CD4-positive, alpha-beta T cell (primary cell): ENCODE measurements around the gene CERCAM. TPM values are rescaled to one million over a fixed set of nuclear protein-coding genes. Genes with fewer than 3 reads are reported as not detected.

Experiments
- ATAC-seq: fragments of 200-7000 bp; cut with Tn5 transposase; one replicate; pipeline ENCODE4 v1.10.0; 2022; ENCODE audit warnings: mild to moderate bottlenecking; ENCODE audit not compliant: poor library complexity
- CTCF ChIA-PET: fragments of 350-600 bp; sonication (Branson Sonifier 250); formaldehyde crosslinking; loops from one replicate; lab custom pipeline; 2021; ENCODE audit warnings: antibody characterized with exemption, inconsistent platforms; lab: Charles Lee
- POLR2A ChIA-PET: fragments of 350-600 bp; sonication (Branson Sonifier 250); formaldehyde crosslinking; loops from one replicate; lab custom pipeline; 2021; ENCODE audit warnings: antibody characterized with exemption, inconsistent platforms; lab: Charles Lee
- DNase-seq, 14 experiments: peaks; one replicate each; pipeline ENCODE4 v3.0.0-alpha.2; 2013 to 2020; ENCODE audit warnings: mixed read lengths in 2 of 14
- H3K27ac ChIP-seq, 2 donors: one replicate each; pipeline versions ENCODE4 v1.5.1 to v1.7.0; 2013; ENCODE audit warnings: low read length in 2 of 2, low read depth in 1 of 2, mild to moderate bottlenecking in 1 of 2
- H3K27me3 ChIP-seq, 2 experiments: 1 replicate in 1 of 2; 2 replicates in 1 of 2; pipeline versions ENCODE4 v1.6.1 to v1.7.0; 2013; ENCODE audit warnings: low read length in 2 of 2, control low read depth in 1 of 2, mild to moderate bottlenecking in 1 of 2, moderate library complexity in 1 of 2; ENCODE audit not compliant: insufficient read depth in 2 of 2, control insufficient read depth in 1 of 2
- H3K36me3 ChIP-seq: one replicate; pipeline ENCODE4 v1.6.1; 2013; ENCODE audit warnings: low read length, control low read depth; ENCODE audit not compliant: insufficient read depth
- H3K4me1 ChIP-seq: one replicate; pipeline ENCODE4 v1.6.1; 2013; ENCODE audit warnings: low read length, control low read depth; ENCODE audit not compliant: insufficient read depth
- H3K4me3 ChIP-seq: one replicate; pipeline ENCODE4 v1.5.1; 2013; ENCODE audit warnings: mild to moderate bottlenecking, low read length, moderate library complexity
- H3K9me3 ChIP-seq, 2 experiments: 1 replicate in 1 of 2; 2 replicates in 1 of 2; pipeline versions ENCODE4 v1.6.1 to v1.7.0; 2013; ENCODE audit warnings: low read length in 2 of 2, mild to moderate bottlenecking in 2 of 2, control low read depth in 1 of 2, moderate library complexity in 1 of 2; ENCODE audit not compliant: control insufficient read depth in 1 of 2, insufficient read depth in 1 of 2
- H3K27ac Mint-ChIP-seq: one replicate; pipeline ENCODE4 v1.8.0; 2020; ENCODE audit warnings: mixed read lengths
- H3K27me3 Mint-ChIP-seq: one replicate; pipeline ENCODE4 v1.8.0; 2021; ENCODE audit warnings: mixed read lengths
- H3K36me3 Mint-ChIP-seq: one replicate; pipeline ENCODE4 v1.8.0; 2021; ENCODE audit warnings: low read depth, mixed read lengths
- H3K4me1 Mint-ChIP-seq: one replicate; pipeline ENCODE4 v1.8.0; 2021; ENCODE audit warnings: low read depth, mixed read lengths
- H3K4me3 Mint-ChIP-seq: one replicate; pipeline ENCODE4 v1.8.0; 2020; ENCODE audit warnings: mild to moderate bottlenecking, mixed read lengths
- H3K9me3 Mint-ChIP-seq: one replicate; pipeline ENCODE4 v1.8.0; 2020; ENCODE audit warnings: mixed read lengths
- intact Hi-C, 2 experiments: fragments of 100-400 bp; cut with DNase I in 1 of 2; cut with micrococcal nuclease in 1 of 2; formaldehyde crosslinking; loops; one replicate each; pipeline versions ENCODE4 v1.15.1 to v1.9.0; 2023 to 2025; cut with DNase I, micrococcal nuclease
- total RNA-seq, 174 experiments: library from RNA in 2 of 174; stranded (reverse) in 2 of 174; gene quantifications; one replicate each; pipeline ENCODE4 v1.2.3 and lab custom pipeline; 2021 to 2026
- TF ChIP-seq, protein P1 (sequence below): fragments of 200-600 bp; IDR thresholded peaks from one replicate; pipeline ENCODE4 v1.8.0; 2022; ENCODE audit warnings: antibody characterized with exemption, mild to moderate bottlenecking

CERCAM gene
- total RNA-seq, 2 experiments from 2014 or later = 0.30 to 0.31 TPM

- no peak overlapping the region for H3K4me3 ChIP-seq
- Mint-ChIP-seq H3K4me3 (no peak overlapping the region), H3K27ac (no peak overlapping the region), H3K27me3 (peaks cover 47% of the 10 kb centered on the region), H3K9me3 (no peaks in the 10 kb centered on the region), H3K4me1 (no peaks in the 10 kb centered on the region), H3K36me3 (no peaks in the 10 kb centered on the region)
- no peaks in the 10 kb centered on the region for H3K36me3 ChIP-seq
- ChIA-PET POLR2A (no interaction called here), CTCF (no interaction called here)
- H3K27me3 ChIP-seq = peaks cover 23 to 26% of the 10 kb centered on the region in 2 experiments
- no peaks in the 10 kb centered on the region for H3K4me1 ChIP-seq
- TF ChIP-seq, protein P1, sequence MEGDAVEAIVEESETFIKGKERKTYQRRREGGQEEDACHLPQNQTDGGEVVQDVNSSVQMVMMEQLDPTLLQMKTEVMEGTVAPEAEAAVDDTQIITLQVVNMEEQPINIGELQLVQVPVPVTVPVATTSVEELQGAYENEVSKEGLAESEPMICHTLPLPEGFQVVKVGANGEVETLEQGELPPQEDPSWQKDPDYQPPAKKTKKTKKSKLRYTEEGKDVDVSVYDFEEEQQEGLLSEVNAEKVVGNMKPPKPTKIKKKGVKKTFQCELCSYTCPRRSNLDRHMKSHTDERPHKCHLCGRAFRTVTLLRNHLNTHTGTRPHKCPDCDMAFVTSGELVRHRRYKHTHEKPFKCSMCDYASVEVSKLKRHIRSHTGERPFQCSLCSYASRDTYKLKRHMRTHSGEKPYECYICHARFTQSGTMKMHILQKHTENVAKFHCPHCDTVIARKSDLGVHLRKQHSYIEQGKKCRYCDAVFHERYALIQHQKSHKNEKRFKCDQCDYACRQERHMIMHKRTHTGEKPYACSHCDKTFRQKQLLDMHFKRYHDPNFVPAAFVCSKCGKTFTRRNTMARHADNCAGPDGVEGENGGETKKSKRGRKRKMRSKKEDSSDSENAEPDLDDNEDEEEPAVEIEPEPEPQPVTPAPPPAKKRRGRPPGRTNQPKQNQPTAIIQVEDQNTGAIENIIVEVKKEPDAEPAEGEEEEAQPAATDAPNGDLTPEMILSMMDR = no peak
- intact Hi-C loops = no loop called here
- DNase-seq (no peak), ATAC-seq (no peak)
- H3K9me3 ChIP-seq = peaks cover 0 to 6% of the 10 kb centered on the region in 2 experiments
- H3K27ac ChIP-seq = no peak overlapping the region
Measured at GRCh38 chr9:128408963-128409431, 11.7 kb upstream of the CERCAM start.

DNA sequence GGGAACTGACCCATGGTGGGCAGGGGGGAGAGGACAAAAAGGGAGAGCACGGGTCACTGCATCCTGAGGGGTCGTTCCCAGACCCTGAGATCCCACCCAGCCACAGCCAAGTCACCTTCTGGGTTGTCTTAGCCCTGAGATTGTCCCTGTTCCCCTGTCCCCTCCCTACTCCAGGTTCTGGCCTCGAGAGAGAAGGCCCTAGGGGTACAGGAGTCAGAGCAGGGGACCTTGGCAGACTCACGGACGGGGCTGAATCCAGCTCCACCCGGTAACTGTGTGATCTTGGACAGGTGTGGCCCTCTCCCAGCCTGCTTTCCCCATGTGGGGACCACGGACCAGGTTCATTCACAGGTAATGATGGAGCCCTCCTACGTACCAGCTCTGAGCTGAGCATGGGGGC, 11.2 kb upstream of the CERCAM start:
- Histone ChIP-seq H3K9me3 (peaks cover 0 to 6% of the 10 kb centered on the region in 2 experiments), H3K27ac (no peak overlapping the region), H3K27me3 (peaks cover 26 to 27% of the 10 kb centered on the region in 2 experiments), H3K4me1 (no peaks in the 10 kb centered on the region), H3K4me3 (no peak overlapping the region), H3K36me3 (no peaks in the 10 kb centered on the region)
- intact Hi-C loops = no loop called here
- POLR2A ChIA-PET = no interaction called here
- H3K4me1 Mint-ChIP-seq = no peaks in the 10 kb centered on the region
- CTCF ChIA-PET = no interaction called here
- H3K27me3 Mint-ChIP-seq = peaks cover 52% of the 10 kb centered on the region
- no peak overlapping the region for H3K27ac Mint-ChIP-seq
- H3K4me3 Mint-ChIP-seq = no peak overlapping the region
- TF ChIP-seq, protein P1 = no peak
- ATAC-seq (no peak), DNase-seq (no peak)
- H3K9me3 Mint-ChIP-seq = no peaks in the 10 kb centered on the region
- H3K36me3 Mint-ChIP-seq = no peaks in the 10 kb centered on the region

DNA sequence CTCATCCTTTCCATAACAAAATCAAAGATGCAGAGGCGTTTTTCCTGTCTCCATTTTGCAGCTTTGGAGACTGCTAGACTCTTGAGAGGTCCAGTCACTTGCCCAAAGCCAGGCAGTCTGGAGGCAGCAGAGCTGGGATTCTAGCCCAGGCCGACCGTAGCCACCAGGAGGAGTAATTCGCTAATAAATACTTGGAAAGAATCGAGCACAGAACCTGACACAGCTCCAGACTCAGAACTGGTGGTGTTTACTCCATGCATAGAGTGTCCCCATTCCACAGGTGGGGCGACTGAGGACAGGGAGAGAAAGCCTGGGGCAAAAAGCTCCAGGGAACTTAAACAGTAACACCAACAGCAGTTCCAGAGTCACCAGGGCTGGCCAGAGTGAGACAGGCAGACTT, 10.7 kb upstream of the CERCAM start:
- Histone ChIP-seq H3K36me3 (no peaks in the 10 kb centered on the region), H3K9me3 (peaks cover 0 to 6% of the 10 kb centered on the region in 2 experiments), H3K4me3 (no peak overlapping the region), H3K4me1 (no peaks in the 10 kb centered on the region), H3K27me3 (peaks cover 30 to 32% of the 10 kb centered on the region in 2 experiments), H3K27ac (no peak overlapping the region)
- DNase-seq (no peak), ATAC-seq (no peak)
- no peaks in the 10 kb centered on the region for H3K36me3 Mint-ChIP-seq
- intact Hi-C loops = no loop called here
- POLR2A ChIA-PET = no interaction called here
- no peaks in the 10 kb centered on the region for H3K9me3 Mint-ChIP-seq
- CTCF ChIA-PET = interaction anchor here (0.6 to 2.5 kb wide), 2 partner anchors 48 to 554 kb away, joined by 3 to 20 read pairs; no protein-coding TSS in a partner anchor
- no peak overlapping the region for H3K27ac Mint-ChIP-seq
- TF ChIP-seq, protein P1 = no peak
- no peaks in the 10 kb centered on the region for H3K4me1 Mint-ChIP-seq
- H3K27me3 Mint-ChIP-seq = peaks cover 57% of the 10 kb centered on the region
- no peak overlapping the region for H3K4me3 Mint-ChIP-seq
